COLO668 (cell line): Measurements from ENCODE around the gene SLC28A2.

Experiments used
- DNase-seq: peaks from one replicate; lab custom pipeline; 2025; ENCODE audit not compliant: unreplicated experiment; lab: John Stamatoyannopoulos, UW

The SLC28A2 gene

GRCh38 chr15:45320581-45321205, 68.7 kb downstream of the SLC28A2 start:
- no peak for DNase-seq

GRCh38 chr15:45326280-45326679, 74.2 kb downstream of the SLC28A2 start:
- DNase-seq = no peak

GRCh38 chr15:45326741-45327140, 74.7 kb downstream of the SLC28A2 start:
- no peak for DNase-seq
